ENCODE results near the gene ADAM11. TPM values are rescaled to one million over a fixed set of nuclear protein-coding genes. Genes with fewer than 3 reads are reported as not detected.

The ADAM11 gene
- total and polyA plus RNA-seq, 2 of the 4 experiments (the other 2 are of a cell fraction), result 0.36 to 0.53 TPM

GRCh38 chr17:44826123-44826790 lies 67.5 kb downstream of the ADAM11 start:
- intact Hi-C loops (cut with micrococcal nuclease) (no loop called here), dilution Hi-C loops (cut with HindIII; ENCODE audit: low sequenced_read_pairs, unreplicated experiment) (no loop called here), in situ Hi-C loops (cut with MboI; ENCODE audit: low sequenced_read_pairs) (loop anchor here (5.0 kb wide), 1 partner anchor 34 kb away; no protein-coding TSS in a partner anchor)
- Histone ChIP-seq H2AFZ (replicated peaks; ENCODE audit: low read length, poor library complexity) (no peak overlapping the region), H3K4me2 (ENCODE audit: low read depth, low read length) (no peak overlapping the region), H3K4me1 (ENCODE audit: control insufficient read depth, insufficient read depth, low read length) (peaks cover 5% of the 10 kb centered on the region), H2BK20ac (ENCODE audit: low read depth, low read length) (no peak overlapping the region), H3K36me3 (ENCODE audit: control insufficient read depth, insufficient read depth, low read length) (no peaks in the 10 kb centered on the region), H3K4ac (ENCODE audit: low read depth, low read length) (no peak overlapping the region), H3K18ac (ENCODE audit: low read depth, low read length) (no peak overlapping the region), H3K4me3 (ENCODE audit: insufficient read depth, low read depth, low read length) (no peak overlapping the region), H3K14ac (replicated peaks; ENCODE audit: low read depth, low read length) (no peak overlapping the region), H3K9me1 (ENCODE audit: insufficient read depth, low read length) (peaks cover 6% of the 10 kb centered on the region), H3K23ac (ENCODE audit: low read depth, low read length) (no peak overlapping the region), H3K27ac (ENCODE audit: insufficient read depth, low read length) (no peak overlapping the region), H3K9me3 (ENCODE audit: control insufficient read depth, insufficient read depth, low read length) (no peaks in the 10 kb centered on the region), H3K9ac (ENCODE audit: low read depth, low read length) (no peak overlapping the region), H4K20me1 (ENCODE audit: insufficient read depth, low read length) (peaks cover 22% of the 10 kb centered on the region; the same call in 1 of the 2 replicates), H4K8ac (ENCODE audit: low read depth in 2 of 2, low read length in 2 of 2) (no peak overlapping the region), H3K79me1 (ENCODE audit: low read depth in 1 of 2, low read length in 2 of 2) (peaks cover 11 to 34% of the 10 kb centered on the region in 2 experiments), H4K5ac (ENCODE audit: low read depth, low read length) (no peak overlapping the region), H3K27me3 (ENCODE audit: control insufficient read depth, insufficient read depth, low read length) (no peaks in the 10 kb centered on the region), H4K91ac (ENCODE audit: insufficient read depth, low read depth, low read length) (no peak overlapping the region), H2BK15ac (ENCODE audit: low read depth, low read length) (no peak overlapping the region), H2AK5ac (ENCODE audit: low read depth, low read length) (no peak overlapping the region), H2BK5ac (ENCODE audit: low read depth, low read length, poor library complexity, severe bottlenecking) (no peak overlapping the region), H2BK120ac (ENCODE audit: low read depth, low read length) (no peak overlapping the region), H3K56ac (ENCODE audit: extremely low read depth, insufficient read depth, low read length) (no peak overlapping the region), H2AK9ac (replicated peaks; ENCODE audit: low read depth, low read length, poor library complexity) (no peak overlapping the region)
- 95% methylated on average over 4 of the region's 15 CpGs; no CpG with 5 or more reads in 1 of the 2 experiments for WGBS, 2 experiments (ENCODE audit: extremely low coverage in 2 of 2, insufficient read length in 1 of 2)
- DNase-seq (no peak), ATAC-seq (ENCODE audit: low read depth) (no peak)
- BruUV-seq (replicated peaks), result no TSS peak
- CTCF ChIA-PET, result interaction anchor here (0.7 kb wide), 1 partner anchor 47 kb away, joined by 3 read pairs; no protein-coding TSS in a partner anchor
- POLR2A ChIA-PET (ENCODE audit: unreplicated experiment), result interaction anchor here (0.6 to 0.7 kb wide), 2 partner anchors 34 to 1225 kb away, joined by 3 to 5 read pairs; no protein-coding TSS in a partner anchor
- TF ChIP-seq POLR2A (IDR thresholded peaks at IDR 0.05; ENCODE audit: low read depth, low read length) (no peak), USF2 (IDR thresholded peaks at IDR 0.05; ENCODE audit: low read depth, low read length) (no peak), CTCF (conservative IDR thresholded peaks at IDR 0.05; ENCODE audit: low read depth, low read length) (no peak), CEBPB (IDR thresholded peaks at IDR 0.05; ENCODE audit: low read depth, low read length) (no peak), RFX5 (IDR thresholded peaks at IDR 0.05; ENCODE audit: low read depth, low read length) (no peak), MAFK (IDR thresholded peaks at IDR 0.05; ENCODE audit: low read depth, low read length) (no peak), MXI1 (IDR thresholded peaks at IDR 0.05; ENCODE audit: borderline replicate concordance, low read depth, low read length) (no peak), SMC3 (IDR thresholded peaks at IDR 0.05; ENCODE audit: low read depth, low read length) (no peak), MAZ (IDR thresholded peaks at IDR 0.05; ENCODE audit: borderline replicate concordance, low read depth, low read length) (no peak), ELK1 (IDR thresholded peaks at IDR 0.05; ENCODE audit: borderline replicate concordance, low read depth, low read length) (no peak), BHLHE40 (IDR thresholded peaks at IDR 0.05; ENCODE audit: low read depth, low read length) (no peak), FOS (IDR thresholded peaks at IDR 0.05; ENCODE audit: low read depth, low read length) (no peak), RAD21 (IDR thresholded peaks at IDR 0.05; ENCODE audit: low read length) (no peak)

All from IMR-90 (cell line).